IgD-negative memory B cell (primary cell): ENCODE results near the gene OR52I2. TPM values are rescaled to one million over a fixed set of nuclear protein-coding genes. Genes with fewer than 3 reads are reported as not detected.

Source experiments
- H3K27ac Mint-ChIP-seq, 3 donors: one replicate each; pipeline ENCODE4 v1.8.0; 2020 to 2022; ENCODE audit warnings: mild to moderate bottlenecking in 3 of 3, mixed read lengths in 3 of 3, moderate library complexity in 1 of 3
- H3K27me3 Mint-ChIP-seq: one replicate; pipeline ENCODE4 v1.8.0; 2021; ENCODE audit warnings: mixed read lengths
- H3K36me3 Mint-ChIP-seq: one replicate; pipeline ENCODE4 v1.8.0; 2020; ENCODE audit warnings: mild to moderate bottlenecking, mixed read lengths
- H3K4me1 Mint-ChIP-seq, 3 donors: one replicate each; pipeline ENCODE4 v1.8.0; 2020 to 2022; ENCODE audit warnings: mixed read lengths in 3 of 3, mild to moderate bottlenecking in 1 of 3
- H3K4me3 Mint-ChIP-seq, 4 donors: one replicate each; pipeline ENCODE4 v1.8.0; 2020 to 2022; ENCODE audit warnings: mild to moderate bottlenecking in 4 of 4, mixed read lengths in 4 of 4, moderate library complexity in 3 of 4
- H3K9me3 Mint-ChIP-seq, 3 donors: one replicate each; pipeline ENCODE4 v1.8.0; 2020 to 2021; ENCODE audit warnings: mixed read lengths in 3 of 3, mild to moderate bottlenecking in 1 of 3
- polyA plus RNA-seq: library from polyadenylated mRNA; unstranded; fragments of 300-500 nt; fragmentation: Illumina TruSeq; gene quantifications from one replicate; pipeline ENCODE4 v1.2.3, GENCODE V29; 2021

Gene OR52I2
- polyA plus RNA-seq, result not detected

DNA sequence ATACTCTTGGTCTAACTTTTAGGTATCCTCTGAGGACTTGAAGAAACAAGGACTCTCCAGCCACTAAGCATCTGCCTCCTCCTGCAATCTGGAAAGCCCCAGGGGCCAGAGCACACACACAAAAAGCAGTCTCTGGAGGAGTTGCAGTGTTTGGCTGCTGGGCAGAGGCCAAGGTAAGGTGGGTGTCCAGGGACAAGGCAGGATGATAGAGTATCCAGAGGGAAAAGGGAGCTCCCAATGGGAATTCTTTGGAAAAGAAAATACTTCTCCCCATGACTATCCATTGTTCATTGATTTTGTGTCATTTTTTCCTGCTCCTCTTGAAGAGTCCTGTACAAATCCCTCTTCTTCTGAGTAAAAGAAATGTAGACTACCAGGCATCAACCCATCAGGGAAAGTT is at the start of gene OR52I2:
TSS of gene OR52I2 (plus strand) at position 301 of the 400 bp plus-strand sequence.
- Mint-ChIP-seq H3K4me1 (no peaks in the 10 kb centered on the region), H3K4me3 (no peak within 1 kb of the TSS), H3K36me3 (no peaks in the 10 kb centered on the region), H3K9me3 (no peaks in the 10 kb centered on the region), H3K27me3 (peaks cover 7% of the 10 kb centered on the region), H3K27ac (no peak within 1 kb of the TSS)

DNA sequence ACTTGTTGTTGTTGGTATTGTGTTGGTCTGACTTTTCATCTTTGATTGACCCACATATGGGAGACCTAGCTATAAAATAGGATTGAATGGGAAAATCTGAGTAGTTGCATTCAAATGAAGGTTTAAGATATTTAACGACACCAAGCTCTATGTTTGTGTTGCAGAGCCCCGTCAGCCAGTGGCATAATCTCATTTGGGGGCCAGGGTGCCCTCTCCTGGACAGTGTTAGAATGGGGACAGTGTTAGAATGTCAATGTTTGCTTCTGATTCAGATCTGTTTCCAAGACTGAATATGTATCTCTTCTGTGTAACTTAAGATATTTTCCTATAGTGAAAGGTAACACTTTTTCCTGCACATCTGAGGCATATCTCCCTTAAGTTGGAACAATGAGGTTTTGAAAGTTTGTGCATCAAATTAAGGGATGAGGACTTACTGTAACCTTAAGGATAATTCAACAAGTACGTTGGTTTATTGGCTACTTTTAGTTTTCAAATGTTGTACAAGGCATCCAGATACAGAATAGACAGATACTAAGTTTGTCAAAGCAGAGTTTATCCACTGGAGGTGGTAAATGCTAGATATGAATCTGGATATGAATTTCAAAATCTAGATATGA is 41.8 kb upstream of the OR52I2 start:
- Mint-ChIP-seq H3K9me3 (no peaks in the 10 kb centered on the region), H3K4me3 (no peak overlapping the region), H3K27me3 (peaks cover 4% of the 10 kb centered on the region), H3K4me1 (no peaks in the 10 kb centered on the region), H3K36me3 (no peaks in the 10 kb centered on the region), H3K27ac (no peak overlapping the region)

DNA sequence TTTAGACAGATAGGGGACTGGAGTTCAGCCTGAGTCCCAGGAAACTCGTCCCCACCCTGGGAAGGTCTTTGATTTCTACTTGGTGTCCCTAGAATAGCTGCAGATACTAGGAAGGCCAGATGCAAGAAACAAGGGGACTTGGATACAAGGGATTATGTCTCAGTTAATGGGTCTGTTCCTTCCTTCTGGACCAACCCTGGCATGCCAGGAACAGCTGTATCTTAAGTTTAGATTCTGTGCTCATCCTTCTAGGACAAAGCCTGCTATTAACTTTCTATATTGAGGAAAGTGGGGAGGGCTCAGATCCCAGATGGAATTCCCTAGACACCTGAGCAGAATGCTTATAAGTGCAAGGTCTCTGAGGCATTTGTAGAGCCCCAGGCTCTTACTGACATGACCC is 40.5 kb upstream of the OR52I2 start:
- Mint-ChIP-seq H3K27ac (no peak overlapping the region), H3K27me3 (no peaks in the 10 kb centered on the region), H3K9me3 (no peaks in the 10 kb centered on the region), H3K36me3 (no peaks in the 10 kb centered on the region), H3K4me3 (no peak overlapping the region), H3K4me1 (no peaks in the 10 kb centered on the region)

- Mint-ChIP-seq H3K27ac (no peak overlapping the region), H3K9me3 (no peaks in the 10 kb centered on the region), H3K36me3 (no peaks in the 10 kb centered on the region), H3K4me3 (no peak overlapping the region), H3K4me1 (no peaks in the 10 kb centered on the region), H3K27me3 (peaks cover 2% of the 10 kb centered on the region)
Measured at GRCh38 chr11:4543561-4543960, 38.0 kb upstream of the OR52I2 start.

- Mint-ChIP-seq H3K4me3 (no peak within 1 kb of the TSS), H3K9me3 (no peaks in the 10 kb centered on the region), H3K4me1 (no peaks in the 10 kb centered on the region), H3K27me3 (peaks cover 4% of the 10 kb centered on the region), H3K36me3 (no peaks in the 10 kb centered on the region), H3K27ac (no peak within 1 kb of the TSS)
Measured at GRCh38 chr11:4544891-4545290, 36.7 kb upstream of the OR52I2 start, which contains the start of gene OR52M1. OR52M1 (plus strand) TSS chr11:4545191; CDS start chr11:4545191, 0 bp downstream.

GRCh38 chr11:4546878-4547277 is 34.7 kb upstream of the OR52I2 start:
- Mint-ChIP-seq H3K36me3 (no peaks in the 10 kb centered on the region), H3K4me1 (no peaks in the 10 kb centered on the region), H3K27me3 (peaks cover 4% of the 10 kb centered on the region), H3K27ac (no peak overlapping the region), H3K9me3 (no peaks in the 10 kb centered on the region), H3K4me3 (no peak overlapping the region)

GRCh38 chr11:4547416-4547815 is 34.1 kb upstream of the OR52I2 start:
- Mint-ChIP-seq H3K4me3 (no peak overlapping the region), H3K36me3 (no peaks in the 10 kb centered on the region), H3K4me1 (no peaks in the 10 kb centered on the region), H3K9me3 (no peaks in the 10 kb centered on the region), H3K27me3 (peaks cover 4% of the 10 kb centered on the region), H3K27ac (no peak overlapping the region)

DNA sequence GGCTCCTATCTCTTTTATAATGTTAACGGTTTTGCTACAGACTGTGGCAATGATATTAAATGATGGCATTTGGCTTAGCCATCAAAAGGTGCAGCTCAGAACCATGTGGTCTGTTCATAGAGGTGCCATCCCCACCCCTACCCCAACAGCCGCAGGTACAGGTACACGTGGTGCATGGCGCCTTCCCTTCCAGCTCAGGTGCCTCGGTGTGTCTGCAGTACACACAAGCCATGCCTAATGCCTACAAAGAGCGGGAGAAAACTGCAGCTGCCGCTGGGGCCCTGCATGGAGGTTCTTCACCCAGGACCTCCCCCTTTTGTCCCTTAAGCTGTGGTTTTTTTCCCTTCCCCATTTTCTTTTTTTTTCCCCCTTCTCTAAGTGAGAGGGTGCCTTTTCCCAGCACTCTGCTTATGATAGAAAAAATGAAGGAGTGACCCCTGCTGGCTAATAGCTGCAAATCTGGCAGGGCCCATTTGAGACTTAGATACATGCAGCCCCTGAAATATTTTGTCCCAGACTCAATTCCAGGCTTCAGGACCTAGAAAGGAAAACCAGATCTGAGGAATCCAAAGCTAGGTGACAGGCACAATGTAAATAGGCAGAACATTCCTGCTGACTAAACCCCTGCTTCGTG is 30.1 kb upstream of the OR52I2 start:
- Mint-ChIP-seq H3K4me1 (no peaks in the 10 kb centered on the region), H3K9me3 (peaks cover 0 to 2% (median 0%) of the 10 kb centered on the region in 3 donors), H3K27ac (no peak overlapping the region), H3K36me3 (no peaks in the 10 kb centered on the region), H3K4me3 (no peak overlapping the region), H3K27me3 (peaks cover 10% of the 10 kb centered on the region)

DNA sequence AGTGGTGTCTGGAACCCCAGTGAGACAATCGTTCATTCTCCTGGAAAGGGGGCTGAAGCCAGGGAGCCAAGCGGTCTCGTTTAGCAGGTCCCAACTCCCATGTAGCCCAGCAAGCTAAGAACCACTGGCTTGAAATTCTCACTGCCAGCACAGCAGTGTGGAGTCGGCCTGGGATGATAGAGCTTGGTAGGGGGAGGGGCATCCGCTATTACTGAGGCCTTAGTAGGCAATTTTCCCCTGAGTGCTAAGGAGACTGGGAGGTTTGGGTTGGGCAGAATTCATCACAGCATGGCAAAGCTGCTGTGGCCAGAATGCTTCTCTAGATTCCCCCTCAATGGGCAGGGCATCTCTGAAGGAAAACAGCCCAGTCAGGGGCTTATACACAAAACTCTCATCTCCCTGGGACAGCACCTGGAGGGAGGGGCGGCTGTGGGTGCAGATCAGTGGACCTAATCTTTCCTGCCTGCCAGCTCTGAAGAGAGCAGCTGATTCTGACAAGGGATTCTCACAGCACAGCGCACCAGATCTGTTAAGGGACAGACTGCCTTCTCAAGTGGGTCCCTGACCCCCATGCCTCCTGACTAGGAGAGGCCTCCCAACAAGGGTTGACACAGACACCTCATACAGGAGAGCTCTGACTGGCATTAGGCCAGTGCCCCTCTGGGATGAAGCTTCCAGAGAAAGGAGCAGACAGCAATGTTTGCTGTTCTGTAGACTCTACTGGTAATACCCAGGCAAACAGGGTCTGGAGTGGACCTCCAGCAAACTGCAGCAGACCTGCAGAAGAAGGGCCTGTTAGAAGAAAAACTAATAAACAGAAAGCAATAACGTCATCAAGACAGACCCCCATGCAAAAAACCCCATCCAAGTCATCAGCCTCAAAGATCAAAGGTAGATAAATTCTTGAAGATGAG is 21.8 kb upstream of the OR52I2 start:
- peaks cover 2% of the 10 kb centered on the region for H3K36me3 Mint-ChIP-seq
- H3K27ac Mint-ChIP-seq, result no peak overlapping the region
- H3K27me3 Mint-ChIP-seq, result peaks cover 4% of the 10 kb centered on the region
- no peaks in the 10 kb centered on the region for H3K4me1 Mint-ChIP-seq
- H3K4me3 Mint-ChIP-seq, result no peak overlapping the region
- H3K9me3 Mint-ChIP-seq, result peaks cover 0 to 4% (median 2%) of the 10 kb centered on the region in 3 donors

DNA sequence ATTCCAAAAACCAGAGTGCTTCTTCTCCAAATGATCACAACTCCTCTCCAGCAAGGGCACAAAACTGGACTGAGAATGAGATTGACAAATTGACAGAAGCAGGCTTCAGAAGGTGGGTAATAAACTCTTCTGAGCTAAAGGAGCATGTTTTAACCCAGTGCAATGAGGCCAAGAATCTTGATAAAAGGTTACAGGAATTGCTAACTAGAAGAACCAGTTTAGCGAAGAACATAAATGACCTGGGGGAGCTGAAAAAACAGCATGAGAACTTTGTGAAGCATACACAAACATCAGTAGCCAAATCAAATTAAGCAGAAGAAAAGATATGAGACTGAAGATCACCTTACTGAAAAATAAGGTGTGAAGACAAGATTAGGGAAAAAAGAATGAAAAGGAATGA is 21.1 kb upstream of the OR52I2 start:
- Mint-ChIP-seq H3K9me3 (peaks cover 0 to 4% (median 2%) of the 10 kb centered on the region in 3 donors), H3K4me1 (no peaks in the 10 kb centered on the region)

DNA sequence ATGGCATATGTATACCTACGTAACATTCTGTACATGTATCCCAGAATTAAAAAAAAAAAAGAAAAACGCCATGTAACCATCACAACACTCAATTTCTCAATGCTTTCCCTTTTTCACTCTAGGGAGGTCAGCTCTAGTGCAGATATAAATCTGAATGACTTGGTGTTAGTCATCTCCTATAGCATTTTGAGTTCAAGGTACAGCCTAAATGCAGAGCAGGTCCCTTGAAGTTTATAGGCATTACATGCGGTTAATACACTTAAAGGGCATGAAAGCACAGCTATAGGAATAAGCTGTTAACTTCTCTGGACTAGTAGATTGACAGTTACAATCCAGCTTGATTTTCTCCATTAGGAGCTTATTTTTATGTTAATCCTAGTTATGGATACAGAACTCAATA is 16.2 kb upstream of the OR52I2 start:
- Mint-ChIP-seq H3K27me3 (no peaks in the 10 kb centered on the region), H3K4me3 (no peak overlapping the region), H3K9me3 (peaks cover 0 to 4% (median 2%) of the 10 kb centered on the region in 3 donors), H3K36me3 (peaks cover 2% of the 10 kb centered on the region), H3K4me1 (no peaks in the 10 kb centered on the region), H3K27ac (no peak overlapping the region)

More for the DNA sequence above, 21.1 kb upstream of the OR52I2 start:
- H3K4me3 Mint-ChIP-seq, result no peak overlapping the region
- H3K27ac Mint-ChIP-seq, result no peak overlapping the region
- H3K36me3 Mint-ChIP-seq, result peaks cover 2% of the 10 kb centered on the region
- peaks cover 4% of the 10 kb centered on the region for H3K27me3 Mint-ChIP-seq

DNA sequence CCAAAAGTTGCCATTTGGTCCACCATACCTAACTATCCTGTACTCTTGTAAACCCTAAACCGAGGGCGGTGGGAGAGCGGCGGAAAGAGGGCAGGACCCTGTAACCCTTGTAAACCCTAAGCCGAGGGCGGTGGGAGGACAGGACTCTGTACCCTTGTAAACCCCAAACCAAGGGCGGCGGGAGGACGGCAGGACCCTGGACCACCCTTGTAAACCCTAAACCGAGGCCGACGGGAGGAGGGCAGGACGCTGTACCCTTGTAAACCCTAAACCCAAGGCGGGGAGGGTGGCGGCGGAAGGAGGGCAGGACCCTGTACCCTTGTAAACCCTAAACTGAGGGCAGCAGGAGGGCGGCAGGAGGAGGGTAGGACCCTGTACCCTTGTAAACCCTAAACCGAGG is 12.5 kb upstream of the OR52I2 start:
- Mint-ChIP-seq H3K9me3 (no peaks in the 10 kb centered on the region), H3K27me3 (no peaks in the 10 kb centered on the region), H3K4me1 (no peaks in the 10 kb centered on the region), H3K4me3 (no peak overlapping the region), H3K36me3 (no peaks in the 10 kb centered on the region), H3K27ac (no peak overlapping the region)

DNA sequence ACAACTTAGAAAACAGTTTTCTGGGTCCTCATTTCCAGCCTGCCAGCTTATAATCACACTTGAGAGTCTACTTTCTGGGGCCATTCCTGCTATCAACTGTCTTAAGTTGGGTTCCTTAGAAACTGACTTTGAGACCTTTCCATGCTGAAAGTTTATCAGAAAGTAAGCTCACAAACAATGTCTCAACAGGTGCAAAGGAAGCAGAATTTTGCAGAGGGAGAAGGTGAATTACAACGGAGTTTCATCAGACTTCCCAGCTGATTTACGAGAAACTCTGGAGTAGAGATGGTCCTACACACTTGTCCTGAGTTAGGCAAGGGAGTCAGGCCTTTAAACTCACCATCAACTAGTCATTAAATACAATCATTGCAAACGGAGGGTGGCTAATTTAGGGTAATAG is 4.7 kb upstream of the OR52I2 start:
- peaks cover 0 to 2% (median 0%) of the 10 kb centered on the region in 3 donors for H3K9me3 Mint-ChIP-seq
- no peak overlapping the region for H3K4me3 Mint-ChIP-seq
- peaks cover 13% of the 10 kb centered on the region for H3K27me3 Mint-ChIP-seq
- H3K36me3 Mint-ChIP-seq, result no peaks in the 10 kb centered on the region
- H3K4me1 Mint-ChIP-seq, result no peaks in the 10 kb centered on the region
- no peak overlapping the region for H3K27ac Mint-ChIP-seq

GRCh38 chr11:4577761-4578160 is 3.8 kb upstream of the OR52I2 start:
- Mint-ChIP-seq H3K36me3 (no peaks in the 10 kb centered on the region), H3K27me3 (peaks cover 15% of the 10 kb centered on the region), H3K9me3 (peaks cover 0 to 2% (median 0%) of the 10 kb centered on the region in 3 donors), H3K4me3 (no peak overlapping the region), H3K27ac (no peak overlapping the region), H3K4me1 (no peaks in the 10 kb centered on the region)

DNA sequence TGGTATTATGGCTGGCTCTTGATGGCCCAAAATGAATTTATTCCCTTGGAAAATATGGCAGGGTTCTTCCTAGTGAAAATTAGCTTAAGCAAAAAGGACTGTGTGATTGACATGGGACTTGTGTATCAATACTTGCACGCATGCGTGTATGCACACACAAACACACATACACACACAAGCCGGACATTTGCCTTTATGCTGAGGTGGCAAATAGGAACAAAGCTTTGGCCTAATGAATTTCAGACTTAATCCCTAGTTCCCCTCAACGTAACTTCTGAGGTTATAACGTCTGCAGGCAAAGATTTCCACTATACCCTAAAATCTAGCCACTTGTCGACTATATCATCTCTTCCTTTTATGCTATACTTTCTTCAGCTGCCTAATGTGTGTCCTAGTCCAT is 2.9 kb upstream of the OR52I2 start:
- Mint-ChIP-seq H3K27ac (no peak overlapping the region), H3K27me3 (peaks cover 16% of the 10 kb centered on the region), H3K4me1 (no peaks in the 10 kb centered on the region), H3K9me3 (peaks cover 0 to 2% (median 0%) of the 10 kb centered on the region in 3 donors), H3K4me3 (no peak overlapping the region), H3K36me3 (no peaks in the 10 kb centered on the region)
